Measurements from ENCODE around the gene STK24.
A peak's percentile ranks its signal among the peaks of the same experiment; 100 is the strongest.

The STK24 gene

DNA sequence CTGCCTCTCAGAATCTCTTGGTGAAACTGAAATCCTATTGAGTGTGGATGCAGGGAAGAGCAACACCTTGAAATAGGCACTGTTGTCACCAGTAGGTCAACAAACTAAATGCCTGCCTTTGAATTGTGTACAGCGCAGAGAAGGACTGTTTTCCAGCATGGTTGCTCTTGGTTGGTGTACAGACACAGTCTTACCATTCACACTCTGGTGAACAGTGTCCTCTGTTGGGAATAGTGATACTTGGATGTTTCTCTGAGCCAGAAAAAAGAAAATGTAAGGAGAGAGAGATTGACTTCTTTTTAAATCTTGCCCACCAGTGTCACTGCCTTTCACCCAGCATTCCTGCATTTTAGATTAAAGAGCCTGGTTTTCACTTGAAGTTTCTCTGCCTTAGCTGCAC is 179.7 kb downstream of the STK24 start:
- TF ChIP-seq POLR2AphosphoS5 (IDR thresholded peaks at IDR 0.05; ENCODE audit: borderline replicate concordance, low read depth, low read length) = no peak
- no peak for TF ChIP-seq FOXP2 (optimal IDR thresholded peaks at IDR 0.05; ENCODE audit: control extremely low read depth, extremely low read length, insufficient read depth)
- TF ChIP-seq EZH2 (IDR thresholded peaks at IDR 0.05) = no peak
- Histone ChIP-seq H3K27ac (peak overlapping the region; percentile 32), H3K36me3 (ENCODE audit: insufficient read depth, low read length) (peaks cover 22% of the 10 kb centered on the region), H3K9me3 (ENCODE audit: low read depth, low read length) (no peaks in the 10 kb centered on the region), H3K4me3 (no peak overlapping the region), H3K9ac (ENCODE audit: insufficient read length) (no peak overlapping the region)
- DNase-seq (ENCODE audit: low read depth, low spot score) = no peak

DNA sequence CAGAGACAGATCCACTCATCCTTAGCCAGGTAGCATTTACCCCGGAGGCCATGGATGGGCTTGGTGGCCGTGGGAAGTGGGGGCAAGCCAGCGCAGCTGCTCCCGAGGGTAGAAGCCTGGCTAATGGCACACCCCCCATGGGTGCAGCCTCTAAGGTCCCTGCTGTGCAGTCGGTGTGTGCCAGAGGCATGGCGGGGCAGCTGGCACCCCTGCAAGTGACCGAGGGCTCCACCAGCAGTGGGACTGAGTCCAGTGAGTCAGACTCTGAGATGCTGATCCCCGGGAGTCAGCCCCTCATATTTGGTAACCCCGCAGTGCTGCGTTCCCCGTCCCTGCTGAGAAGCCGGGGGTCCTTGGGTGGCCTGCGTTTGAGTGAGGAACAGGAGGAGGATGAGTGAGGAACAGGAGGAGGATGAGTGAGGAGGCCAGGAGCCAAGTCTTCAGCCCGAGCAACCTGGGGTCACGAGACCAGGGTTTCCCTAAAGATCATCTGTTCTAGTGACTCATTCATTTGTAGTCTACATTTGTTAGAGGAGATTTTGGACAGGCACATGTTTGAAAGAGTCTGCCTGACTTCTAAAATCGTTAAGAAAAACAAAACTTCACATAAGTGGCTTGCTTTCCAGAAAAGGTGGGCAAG is 180.7 kb downstream of the STK24 start:
- H3K27ac ChIP-seq = no peak overlapping the region
- DNase-seq (ENCODE audit: low read depth, low spot score) = no peak
- H3K36me3 ChIP-seq (ENCODE audit: insufficient read depth, low read length) = peaks cover 22% of the 10 kb centered on the region
- TF ChIP-seq FOXP2 (optimal IDR thresholded peaks at IDR 0.05; ENCODE audit: control extremely low read depth, extremely low read length, insufficient read depth) = no peak
- no peak for TF ChIP-seq POLR2AphosphoS5 (IDR thresholded peaks at IDR 0.05; ENCODE audit: borderline replicate concordance, low read depth, low read length)
- no peak for TF ChIP-seq EZH2 (IDR thresholded peaks at IDR 0.05)
- no peak overlapping the region for H3K9ac ChIP-seq (ENCODE audit: insufficient read length)
- no peaks in the 10 kb centered on the region for H3K9me3 ChIP-seq (ENCODE audit: low read depth, low read length)
- H3K4me3 ChIP-seq = no peak overlapping the region
